ENCODE measurements around the gene RNF183. TPM values are rescaled to one million over a fixed set of nuclear protein-coding genes. Genes with fewer than 3 reads are reported as not detected.
A peak's percentile ranks its signal among the peaks of the same experiment; 100 is the strongest.

RNF183 gene
- total and polyA plus RNA-seq, 2 of the 4 experiments (the other 2 are of a cell fraction), result not detected

DNA sequence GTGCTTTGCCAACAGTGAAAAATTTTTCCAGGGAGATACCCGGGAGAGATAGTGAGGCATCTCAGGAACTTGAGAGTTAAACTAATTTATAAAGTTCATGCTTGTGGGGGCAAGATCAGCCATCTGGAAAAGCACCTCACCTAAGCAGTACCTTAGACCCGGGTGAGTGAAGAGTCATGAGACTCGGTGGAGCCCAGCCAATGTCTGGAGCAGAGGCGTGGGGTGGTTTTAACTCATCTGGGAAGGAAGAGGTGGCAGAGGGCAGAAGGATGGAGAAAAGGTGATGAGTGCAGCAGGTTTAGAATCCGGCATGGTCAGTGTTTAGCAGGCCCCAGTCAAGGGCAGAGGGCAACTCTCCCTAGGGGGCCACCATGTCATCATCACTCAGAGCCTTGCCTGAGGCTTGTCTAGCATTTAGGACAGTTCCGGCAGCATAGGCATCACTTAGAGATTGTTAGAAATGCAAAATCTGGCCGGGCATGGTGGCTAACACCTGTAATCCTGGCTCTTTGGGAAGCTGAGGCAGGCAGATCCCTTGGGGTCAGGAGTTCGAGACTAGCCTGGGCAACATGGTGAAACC lies 4.3 kb upstream of the RNF183 start:
- Histone ChIP-seq H3K9me3 (ENCODE audit: control insufficient read depth, insufficient read depth, low read length) (no peaks in the 10 kb centered on the region), H3K4ac (ENCODE audit: low read depth, low read length) (no peak overlapping the region), H2BK5ac (ENCODE audit: low read depth, low read length, poor library complexity, severe bottlenecking) (no peak overlapping the region), H2BK15ac (ENCODE audit: low read depth, low read length) (no peak overlapping the region), H4K91ac (ENCODE audit: insufficient read depth, low read depth, low read length) (no peak overlapping the region), H4K20me1 (ENCODE audit: insufficient read depth, low read length) (no peaks in the 10 kb centered on the region), H3K9ac (ENCODE audit: low read depth, low read length) (no peak overlapping the region), H3K4me1 (ENCODE audit: control insufficient read depth, insufficient read depth, low read length) (no peaks in the 10 kb centered on the region), H3K27ac (ENCODE audit: insufficient read depth, low read length) (no peak overlapping the region), H4K8ac (ENCODE audit: low read depth in 2 of 2, low read length in 2 of 2) (no peak overlapping the region), H3K27me3 (ENCODE audit: control insufficient read depth, insufficient read depth, low read length) (peaks cover 14% of the 10 kb centered on the region; the same call in 1 of the 2 replicates), H3K56ac (ENCODE audit: extremely low read depth, insufficient read depth, low read length) (no peak overlapping the region), H3K36me3 (ENCODE audit: control insufficient read depth, insufficient read depth, low read length) (no peaks in the 10 kb centered on the region), H2AK9ac (replicated peaks; ENCODE audit: low read depth, low read length, poor library complexity) (no peak overlapping the region), H3K79me1 (ENCODE audit: low read depth in 1 of 2, low read length in 2 of 2) (no peaks in the 10 kb centered on the region), H4K5ac (ENCODE audit: low read depth, low read length) (no peak overlapping the region), H3K23ac (ENCODE audit: low read depth, low read length) (no peak overlapping the region), H2BK120ac (ENCODE audit: low read depth, low read length) (no peak overlapping the region), H3K9me1 (ENCODE audit: insufficient read depth, low read length) (no peaks in the 10 kb centered on the region), H2AK5ac (ENCODE audit: low read depth, low read length) (no peak overlapping the region), H3K14ac (replicated peaks; ENCODE audit: low read depth, low read length) (no peak overlapping the region), H2BK20ac (ENCODE audit: low read depth, low read length) (no peak overlapping the region), H3K4me2 (ENCODE audit: low read depth, low read length) (no peak overlapping the region), H3K4me3 (ENCODE audit: insufficient read depth, low read depth, low read length) (no peak overlapping the region), H2AFZ (replicated peaks; ENCODE audit: low read length, poor library complexity) (peak overlapping the region; percentile 21), H3K18ac (ENCODE audit: low read depth, low read length) (no peak overlapping the region)
- BruUV-seq (replicated peaks), result no TSS peak
- no peak for DNase-seq
- POLR2A ChIA-PET (ENCODE audit: unreplicated experiment), result no interaction called here
- intact Hi-C loops (cut with micrococcal nuclease) (no loop called here), in situ Hi-C loops (cut with MboI; ENCODE audit: low sequenced_read_pairs) (loop anchor here (10.0 kb wide), 1 partner anchor 347 kb away; no protein-coding TSS in a partner anchor), dilution Hi-C loops (cut with HindIII; ENCODE audit: low sequenced_read_pairs, unreplicated experiment) (no loop called here)
- WGBS, 2 experiments (ENCODE audit: extremely low coverage in 2 of 2, insufficient read length in 1 of 2), result 60% methylated on average over 2 of the region's 8 CpGs; no CpG with 5 or more reads in 1 of the 2 experiments
- no peak for TF ChIP-seq CTCF (conservative IDR thresholded peaks at IDR 0.05; ENCODE audit: low read depth, low read length)
- CTCF ChIA-PET, result no interaction called here
- ATAC-seq (ENCODE audit: low read depth), result no peak
